WTC11 (cell line): Measurements from ENCODE around the gene AP3M1. TPM values are rescaled to one million over a fixed set of nuclear protein-coding genes. Genes with fewer than 3 reads are reported as not detected.

ENCODE experiments used
- ATAC-seq: fragments of 200-7000 bp; cut with Tn5 transposase; 2 replicates; pipeline ENCODE4 v1.10.0; 2021; ENCODE audit warnings: mild to moderate bottlenecking, moderate library complexity
- CTCF ChIA-PET: fragments of 300-600 bp; sonication (Branson Sonifier 250); formaldehyde crosslinking; loops from one replicate; lab custom pipeline; 2021; ENCODE audit warnings: antibody characterized with exemption; lab: Charles Lee
- POLR2A ChIA-PET: fragments of 350-600 bp; sonication (Branson Sonifier 250); formaldehyde crosslinking; loops from one replicate; lab custom pipeline; 2021; ENCODE audit warnings: antibody characterized with exemption; lab: Charles Lee
- DNase-seq: peaks from one replicate; pipeline ENCODE4 v3.0.0; 2021; ENCODE audit warnings: low spot score
- H3K27ac Mint-ChIP-seq: 2 replicates; pipeline ENCODE4 v1.8.0; 2021; ENCODE audit warnings: mixed read lengths
- H3K27me3 Mint-ChIP-seq: 2 replicates; pipeline ENCODE4 v1.8.0; 2021; ENCODE audit warnings: low read depth, mild to moderate bottlenecking, moderate library complexity, mixed read lengths
- H3K36me3 Mint-ChIP-seq: 2 replicates; pipeline ENCODE4 v1.8.0; 2021; ENCODE audit warnings: mixed read lengths
- H3K4me1 Mint-ChIP-seq: 2 replicates; pipeline ENCODE4 v1.8.0; 2022; ENCODE audit warnings: mixed read lengths
- H3K4me3 Mint-ChIP-seq: 2 replicates; pipeline ENCODE4 v1.8.0; 2021; ENCODE audit warnings: mild to moderate bottlenecking, moderate library complexity, mixed read lengths
- H3K9me3 Mint-ChIP-seq: 2 replicates; pipeline ENCODE4 v1.8.0; 2021; ENCODE audit warnings: mixed read lengths
- CREB1 ChIP-seq: sonication (generic); formaldehyde crosslinking; IDR thresholded peaks from 2 replicates; pipeline ENCODE4 v1.8.0; 2023; ENCODE audit warnings: mild to moderate bottlenecking, missing genetic modification reagents
- CTCF ChIP-seq: fragments of 200-600 bp; IDR thresholded peaks from 2 replicates; pipeline ENCODE4 v1.8.0; 2022; ENCODE audit warnings: antibody characterized with exemption
- E2F1 ChIP-seq: sonication (generic); formaldehyde crosslinking; IDR thresholded peaks from 2 replicates; pipeline ENCODE4 v1.8.0; 2022; ENCODE audit warnings: mild to moderate bottlenecking, missing genetic modification reagents
- ESRRA ChIP-seq: sonication (generic); formaldehyde crosslinking; IDR thresholded peaks from 2 replicates; pipeline ENCODE4 v1.8.1; 2022; ENCODE audit warnings: mild to moderate bottlenecking, missing genetic modification reagents, borderline replicate concordance
- GABPB1 ChIP-seq: sonication (generic); formaldehyde crosslinking; IDR thresholded peaks from 2 replicates; pipeline ENCODE4 v1.8.1; 2023; ENCODE audit warnings: mild to moderate bottlenecking, missing genetic modification reagents
- GRHL2 ChIP-seq: fragments of 250-450 bp; sonication (Bioruptor Pico); IDR thresholded peaks from 2 replicates; pipeline ENCODE4 v1.8.0; 2022; ENCODE audit warnings: mild to moderate bottlenecking, moderate library complexity; ENCODE audit not compliant: insufficient replicate concordance, severe bottlenecking
- HMGA2 ChIP-seq: fragments of 250-450 bp; sonication (Bioruptor Pico); IDR thresholded peaks from 2 replicates; pipeline ENCODE4 v1.4.0; 2021; ENCODE audit warnings: mild to moderate bottlenecking, moderate library complexity
- HMGXB4 ChIP-seq: sonication (generic); formaldehyde crosslinking; IDR thresholded peaks from 2 replicates; pipeline ENCODE4 v1.8.1; 2023; ENCODE audit warnings: mild to moderate bottlenecking, moderate library complexity, missing genetic modification reagents
- JUN ChIP-seq: sonication (generic); formaldehyde crosslinking; IDR thresholded peaks from 2 replicates; pipeline ENCODE4 v1.8.0; 2023; ENCODE audit warnings: mild to moderate bottlenecking, missing genetic modification reagents
- KAT7 ChIP-seq: sonication (generic); formaldehyde crosslinking; IDR thresholded peaks from 2 replicates; pipeline ENCODE4 v1.8.1; 2023; ENCODE audit warnings: missing genetic modification reagents, mild to moderate bottlenecking, borderline replicate concordance
- MAX ChIP-seq: sonication (generic); formaldehyde crosslinking; IDR thresholded peaks from 2 replicates; pipeline ENCODE4 v1.8.0; 2022; ENCODE audit warnings: mild to moderate bottlenecking, missing genetic modification reagents
- MYBL2 ChIP-seq: sonication (generic); formaldehyde crosslinking; IDR thresholded peaks from 2 replicates; pipeline ENCODE4 v1.8.1; 2023; ENCODE audit warnings: mild to moderate bottlenecking, moderate library complexity, missing genetic modification reagents
- NR2C2 ChIP-seq: sonication (generic); formaldehyde crosslinking; IDR thresholded peaks from 2 replicates; pipeline ENCODE4 v1.8.0; 2022; ENCODE audit warnings: mild to moderate bottlenecking, missing genetic modification reagents
- PREB ChIP-seq: sonication (generic); formaldehyde crosslinking; IDR thresholded peaks from 2 replicates; pipeline ENCODE4 v1.8.1; 2022; ENCODE audit warnings: mild to moderate bottlenecking, missing genetic modification reagents, moderate library complexity, borderline replicate concordance
- SMAD3 ChIP-seq: sonication (generic); formaldehyde crosslinking; IDR thresholded peaks from 2 replicates; pipeline ENCODE4 v1.8.0; 2022; ENCODE audit warnings: missing genetic modification reagents, mild to moderate bottlenecking, borderline replicate concordance
- TCF7 ChIP-seq: sonication (generic); formaldehyde crosslinking; IDR thresholded peaks from 2 replicates; pipeline ENCODE4 v1.8.0; 2022; ENCODE audit warnings: mild to moderate bottlenecking, low read depth, missing genetic modification reagents, moderate library complexity
- TP53 ChIP-seq: sonication (generic); formaldehyde crosslinking; IDR thresholded peaks from 2 replicates; pipeline ENCODE4 v1.8.1; 2023; ENCODE audit warnings: mild to moderate bottlenecking, missing genetic modification reagents
- ZNF138 ChIP-seq: sonication (generic); formaldehyde crosslinking; conservative IDR thresholded peaks from 2 replicates; pipeline ENCODE4 v1.8.1; 2022; ENCODE audit warnings: mild to moderate bottlenecking, moderate library complexity, missing genetic modification reagents
- ZNF232 ChIP-seq: sonication (generic); formaldehyde crosslinking; IDR thresholded peaks from 2 replicates; pipeline ENCODE4 v1.8.0; 2022; ENCODE audit warnings: mild to moderate bottlenecking, missing genetic modification reagents
- ZNF396 ChIP-seq: fragments of 250-450 bp; sonication (Bioruptor Pico); IDR thresholded peaks from 2 replicates; pipeline ENCODE4 v1.8.0; 2021; ENCODE audit warnings: mild to moderate bottlenecking, moderate library complexity, borderline replicate concordance
- total RNA-seq: library from RNA; stranded (reverse); gene quantifications from 3 replicates; pipeline ENCODE4 v1.2.3, GENCODE V29; 2021
- TF ChIP-seq, protein P1 (sequence below): fragments of 250-450 bp; sonication (Bioruptor Pico); IDR thresholded peaks from 2 replicates; pipeline ENCODE4 v1.8.0; 2021; ENCODE audit warnings: mild to moderate bottlenecking
- TF ChIP-seq, protein P2 (sequence below): fragments of 250-450 bp; sonication (Bioruptor Pico); IDR thresholded peaks from 2 replicates; pipeline ENCODE4 v1.9.0; 2021; ENCODE audit warnings: moderate library complexity, mild to moderate bottlenecking, inconsistent platforms, borderline replicate concordance
- TF ChIP-seq, protein P3 (sequence below): fragments of 250-450 bp; sonication (Bioruptor Pico); conservative IDR thresholded peaks from 2 replicates; pipeline ENCODE4 v1.9.0; 2021; ENCODE audit warnings: mild to moderate bottlenecking

The AP3M1 gene
- total RNA-seq, 1 experiment from 2014 or later, result 37.3 TPM

GRCh38 chr10:74123081-74123480 is 27.5 kb downstream of the AP3M1 start:
- DNase-seq (no peak), ATAC-seq (no peak)
- H3K4me3 Mint-ChIP-seq, result no peak overlapping the region
- no peak for TF ChIP-seq MYBL2 (CRISPR knock-in tag)
- TF ChIP-seq GABPB1 (CRISPR knock-in tag), result no peak
- TF ChIP-seq, protein P1, sequence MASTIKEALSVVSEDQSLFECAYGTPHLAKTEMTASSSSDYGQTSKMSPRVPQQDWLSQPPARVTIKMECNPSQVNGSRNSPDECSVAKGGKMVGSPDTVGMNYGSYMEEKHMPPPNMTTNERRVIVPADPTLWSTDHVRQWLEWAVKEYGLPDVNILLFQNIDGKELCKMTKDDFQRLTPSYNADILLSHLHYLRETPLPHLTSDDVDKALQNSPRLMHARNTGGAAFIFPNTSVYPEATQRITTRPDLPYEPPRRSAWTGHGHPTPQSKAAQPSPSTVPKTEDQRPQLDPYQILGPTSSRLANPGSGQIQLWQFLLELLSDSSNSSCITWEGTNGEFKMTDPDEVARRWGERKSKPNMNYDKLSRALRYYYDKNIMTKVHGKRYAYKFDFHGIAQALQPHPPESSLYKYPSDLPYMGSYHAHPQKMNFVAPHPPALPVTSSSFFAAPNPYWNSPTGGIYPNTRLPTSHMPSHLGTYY, result no peak
- no peak for TF ChIP-seq SMAD3 (CRISPR knock-in tag)
- TF ChIP-seq ESRRA (CRISPR knock-in tag), result no peak
- TF ChIP-seq GRHL2 (CRISPR knock-in tag), result no peak
- no peak for TF ChIP-seq ZNF396 (CRISPR knock-in tag)
- no peak for TF ChIP-seq KAT7 (CRISPR knock-in tag)
- TF ChIP-seq PREB (CRISPR knock-in tag), result no peak
- no peak for TF ChIP-seq E2F1
- TF ChIP-seq HMGA2 (CRISPR knock-in tag), result no peak
- no peak for TF ChIP-seq TCF7
- TF ChIP-seq, protein P2, sequence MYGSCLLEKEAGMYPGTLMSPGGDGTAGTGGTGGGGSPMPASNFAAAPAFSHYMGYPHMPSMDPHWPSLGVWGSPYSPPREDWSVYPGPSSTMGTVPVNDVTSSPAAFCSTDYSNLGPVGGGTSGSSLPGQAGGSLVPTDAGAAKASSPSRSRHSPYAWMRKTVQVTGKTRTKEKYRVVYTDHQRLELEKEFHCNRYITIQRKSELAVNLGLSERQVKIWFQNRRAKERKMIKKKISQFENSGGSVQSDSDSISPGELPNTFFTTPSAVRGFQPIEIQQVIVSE (CRISPR knock-in tag), result no peak
- no peak for TF ChIP-seq JUN (CRISPR knock-in tag)
- no peak for TF ChIP-seq MAX
- POLR2A ChIA-PET, result interaction anchor here (0.8 kb wide), 1 partner anchor 13 kb away, joined by 4 read pairs; no protein-coding TSS in a partner anchor
- no peaks in the 10 kb centered on the region for H3K27me3 Mint-ChIP-seq
- peaks cover 9% of the 10 kb centered on the region for H3K4me1 Mint-ChIP-seq
- no peak overlapping the region for H3K27ac Mint-ChIP-seq
- peaks cover 56% of the 10 kb centered on the region for H3K36me3 Mint-ChIP-seq
- CTCF ChIA-PET, result interaction anchor here (0.6 to 0.8 kb wide), 3 partner anchors 243 to 977 kb away, joined by 3 read pairs; no protein-coding TSS in a partner anchor
- H3K9me3 Mint-ChIP-seq, result no peaks in the 10 kb centered on the region

- DNase-seq, result no peak
- H3K9me3 Mint-ChIP-seq, result no peaks in the 10 kb centered on the region
- no peak for ATAC-seq
- ChIA-PET POLR2A (no interaction called here), CTCF (no interaction called here)
- H3K27me3 Mint-ChIP-seq, result no peaks in the 10 kb centered on the region
- no peak overlapping the region for H3K27ac Mint-ChIP-seq
- peaks cover 9% of the 10 kb centered on the region for H3K4me1 Mint-ChIP-seq
- peaks cover 64% of the 10 kb centered on the region for H3K36me3 Mint-ChIP-seq
- no peak overlapping the region for H3K4me3 Mint-ChIP-seq
- no peak for TF ChIP-seq ZNF138 (CRISPR knock-in tag)
- no peak for TF ChIP-seq CREB1 (CRISPR knock-in tag)
- TF ChIP-seq HMGXB4 (CRISPR knock-in tag), result no peak
- TF ChIP-seq, protein P3, sequence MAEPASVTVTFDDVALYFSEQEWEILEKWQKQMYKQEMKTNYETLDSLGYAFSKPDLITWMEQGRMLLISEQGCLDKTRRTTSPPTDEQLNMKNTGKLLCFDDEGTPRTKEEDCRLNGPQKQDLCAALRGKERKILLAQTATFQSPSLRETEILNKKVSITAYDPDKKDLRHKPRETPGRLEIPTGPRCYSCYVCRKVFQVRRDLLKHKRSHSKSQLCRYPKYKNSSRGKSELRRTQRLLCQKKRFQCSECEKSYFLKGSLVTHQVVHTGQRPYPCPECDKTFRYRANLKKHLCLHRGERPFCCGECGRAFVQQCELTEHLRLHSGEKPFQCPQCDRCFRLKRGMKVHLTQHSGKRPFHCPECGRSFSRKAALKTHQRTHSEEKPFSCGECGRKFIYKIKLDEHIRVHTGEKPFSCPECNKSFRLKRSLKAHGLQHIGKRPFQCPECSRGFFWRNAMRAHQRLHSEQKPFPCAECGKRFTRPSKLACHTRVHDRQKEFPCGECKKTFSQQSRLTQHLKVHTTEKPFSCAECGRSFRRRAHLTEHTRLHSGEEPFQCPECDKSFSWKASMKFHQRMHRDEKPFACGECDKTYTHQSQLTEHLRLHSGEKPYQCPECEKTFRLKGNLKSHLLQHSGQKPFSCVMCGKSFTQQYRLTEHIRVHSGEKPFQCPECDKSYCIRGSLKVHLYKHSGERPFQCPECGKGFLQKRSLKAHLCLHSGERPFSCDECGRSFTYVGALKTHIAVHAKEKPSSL (CRISPR knock-in tag), result no peak
- TF ChIP-seq, protein P2 (CRISPR knock-in tag), result no peak
- no peak for TF ChIP-seq NR2C2 (CRISPR knock-in tag)
- TF ChIP-seq ZNF232 (CRISPR knock-in tag), result no peak
- no peak for TF ChIP-seq TP53 (CRISPR knock-in tag)
- TF ChIP-seq CTCF, result no peak
- no peak for TF ChIP-seq ESRRA (CRISPR knock-in tag)
Measured at GRCh38 chr10:74122060-74122459, 28.6 kb downstream of the AP3M1 start.
